WI38 (cell line): ENCODE results near the gene COMTD1.

Experiments used
- H3K4me3 ChIP-seq: 2 replicates; pipeline ENCODE4 v1.5.1; 2011; ENCODE audit warnings: low read depth, mild to moderate bottlenecking, control low read depth, low read length
- CTCF ChIP-seq: IDR thresholded peaks from 2 replicates; pipeline ENCODE4 v1.5.1; 2012; ENCODE audit warnings: low read depth, mild to moderate bottlenecking, control low read depth, low read length

The COMTD1 gene

DNA sequence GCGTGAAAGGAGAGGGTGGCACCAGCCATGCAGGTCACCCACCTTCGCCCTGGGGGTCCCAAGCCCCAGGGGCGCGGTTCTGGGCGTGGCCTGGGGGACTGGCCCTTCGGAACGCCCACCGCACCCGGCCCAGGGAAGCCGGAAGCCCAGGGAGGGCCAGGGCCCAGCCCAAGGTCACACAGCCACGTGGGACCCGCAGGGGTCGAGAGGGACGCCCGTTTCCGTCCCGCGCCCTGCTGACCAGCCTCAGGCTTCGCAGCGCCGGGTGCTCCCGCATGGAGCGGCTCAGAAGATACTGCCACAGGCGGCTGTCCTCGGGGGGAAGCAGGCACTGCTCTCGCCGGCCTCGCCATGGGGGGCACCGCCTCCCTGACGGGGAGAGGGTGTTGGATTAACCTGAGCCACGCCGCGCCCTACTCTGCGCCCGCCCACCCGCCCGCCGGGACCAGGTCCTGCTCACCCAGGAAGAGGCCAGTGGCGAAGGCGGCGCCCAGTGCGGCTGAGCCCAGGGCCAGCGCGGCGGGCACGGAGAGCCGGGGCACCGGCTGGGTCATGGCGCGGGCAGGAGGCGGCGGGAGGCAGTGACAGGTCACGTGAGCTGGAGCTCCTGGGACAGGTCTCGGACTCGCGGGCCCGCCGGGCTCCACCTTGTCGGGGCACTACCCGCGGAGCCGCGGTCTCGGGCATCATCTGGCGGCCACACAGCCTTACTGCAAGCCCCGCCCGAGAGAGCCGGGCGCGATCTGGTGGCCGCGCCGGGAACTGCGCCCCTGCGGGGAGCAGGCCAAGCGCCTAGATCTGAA, at the start of gene COMTD1:
Gene COMTD1 (minus strand): TSS at position 583 of the 803 bp plus-strand sequence. CDS start 29 bp downstream, at position 554.
- peak within 1 kb of the TSS; percentile 62 for H3K4me3 ChIP-seq
- peak; percentile 100 for TF ChIP-seq CTCF

- H3K4me3 ChIP-seq, result no peak overlapping the region
- TF ChIP-seq CTCF, result no peak
Measured at GRCh38 chr10:75283671-75284470, 48.1 kb upstream of the COMTD1 start.

- H3K4me3 ChIP-seq, result no peak overlapping the region
- TF ChIP-seq CTCF, result no peak
Measured at GRCh38 chr10:75283078-75283670, 47.4 kb upstream of the COMTD1 start.

DNA sequence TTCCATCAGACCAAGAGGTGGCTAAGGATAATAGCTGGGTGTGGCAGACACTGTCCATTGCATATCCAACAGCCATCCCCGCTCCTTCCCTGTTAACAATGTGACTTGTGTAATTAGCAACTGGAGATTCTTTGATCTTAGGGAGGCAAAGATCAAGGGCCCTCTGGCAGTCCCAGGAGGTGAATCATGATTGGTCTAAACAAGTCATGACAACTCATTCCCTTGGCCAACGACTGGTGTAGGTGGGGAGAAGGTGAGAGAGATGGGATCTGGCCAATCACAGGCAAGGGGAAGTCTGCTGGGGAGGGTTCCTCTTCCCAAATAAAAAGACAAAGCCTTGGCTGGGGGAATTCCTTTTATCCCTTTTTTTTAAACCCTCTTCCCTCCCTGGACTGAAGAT, 46.2 kb upstream of the COMTD1 start:
- no peak overlapping the region for H3K4me3 ChIP-seq
- TF ChIP-seq CTCF, result no peak

- H3K4me3 ChIP-seq, result no peak overlapping the region
- no peak for TF ChIP-seq CTCF
Measured at GRCh38 chr10:75280236-75280635, 44.5 kb upstream of the COMTD1 start.

DNA sequence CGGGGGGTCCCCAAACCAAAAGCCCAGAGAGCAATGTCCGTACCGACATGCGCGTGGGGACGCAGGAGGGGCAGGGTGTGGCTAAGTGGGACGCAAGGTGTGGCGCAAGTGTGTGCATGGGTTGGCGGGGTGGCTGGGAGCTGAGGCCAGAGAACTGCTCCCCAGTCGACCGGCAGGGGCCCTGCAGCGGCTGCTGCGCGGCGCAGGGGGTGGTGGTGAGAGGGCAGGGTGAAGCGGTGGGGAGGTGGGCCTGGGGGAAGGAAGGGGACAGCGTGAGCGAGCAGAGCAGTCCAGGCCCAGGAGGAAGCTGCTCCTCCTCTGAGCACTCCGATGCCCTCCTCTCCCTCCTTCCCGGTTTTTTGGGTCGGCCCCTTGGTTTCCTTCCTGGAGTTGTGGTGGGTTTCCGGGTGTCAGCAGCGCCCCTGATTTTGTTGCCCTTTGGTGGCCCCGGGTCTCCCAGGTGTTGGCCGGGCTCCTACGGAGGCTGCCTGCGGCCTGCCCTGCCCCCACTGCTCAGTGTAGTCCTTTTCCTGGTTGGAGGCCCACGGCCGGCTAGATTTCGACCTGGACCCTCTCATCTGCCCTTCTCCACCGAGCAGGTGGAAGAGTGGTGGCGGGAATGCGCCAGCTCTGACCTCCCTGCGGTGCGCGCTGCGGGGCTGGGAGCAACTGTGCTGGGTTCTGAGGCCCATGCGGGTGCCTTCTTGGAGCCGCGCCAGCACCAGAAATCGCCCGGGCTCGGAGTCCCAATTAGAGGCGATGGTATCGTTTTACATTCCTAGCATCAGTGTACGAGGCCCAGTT, 40.5 kb upstream of the COMTD1 start:
- H3K4me3 ChIP-seq, result no peak overlapping the region
- TF ChIP-seq CTCF, result no peak
